Measurements from ENCODE around the gene KRTAP2-3. TPM values are rescaled to one million over a fixed set of nuclear protein-coding genes. Genes with fewer than 3 reads are reported as not detected.

Gene KRTAP2-3
- total RNA-seq, 3 donors from 2014 or later: not detected

DNA sequence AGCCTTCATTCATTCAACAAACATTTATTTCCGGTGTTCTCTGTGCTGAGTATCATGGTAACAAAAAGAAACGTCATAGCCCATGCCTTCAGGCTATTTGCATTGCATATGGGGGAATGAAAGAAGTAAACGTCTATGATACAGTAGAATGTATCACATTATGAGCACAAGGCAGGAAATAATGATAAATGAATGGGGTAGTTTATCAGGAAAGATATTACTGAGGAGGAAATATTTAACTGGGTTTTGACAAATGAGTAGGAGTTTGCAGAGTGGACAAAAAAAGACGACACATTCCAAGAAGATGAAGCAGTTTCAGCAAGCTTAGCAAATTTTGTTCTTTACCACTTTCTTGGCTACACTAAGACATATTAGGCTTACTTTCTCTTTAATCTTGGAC, 22.7 kb upstream of the KRTAP2-3 start:
- Histone ChIP-seq H3K4me3 (no peak overlapping the region), H3K27me3 (no peaks in the 10 kb centered on the region), H3K36me3 (no peaks in the 10 kb centered on the region), H3K27ac (no peak overlapping the region), H3K9me3 (no peaks in the 10 kb centered on the region), H3K4me1 (no peaks in the 10 kb centered on the region)
- intact Hi-C loops (cut with DNase I; ENCODE audit: low total_unique reads): no loop called here
- no peak for DNase-seq (ENCODE audit: low spot score in 2 of 2)
- no peak for TF ChIP-seq POLR2AphosphoS5 (IDR thresholded peaks at IDR 0.05)
- TF ChIP-seq POLR2A (IDR thresholded peaks at IDR 0.05): no peak
- TF ChIP-seq, protein P1, sequence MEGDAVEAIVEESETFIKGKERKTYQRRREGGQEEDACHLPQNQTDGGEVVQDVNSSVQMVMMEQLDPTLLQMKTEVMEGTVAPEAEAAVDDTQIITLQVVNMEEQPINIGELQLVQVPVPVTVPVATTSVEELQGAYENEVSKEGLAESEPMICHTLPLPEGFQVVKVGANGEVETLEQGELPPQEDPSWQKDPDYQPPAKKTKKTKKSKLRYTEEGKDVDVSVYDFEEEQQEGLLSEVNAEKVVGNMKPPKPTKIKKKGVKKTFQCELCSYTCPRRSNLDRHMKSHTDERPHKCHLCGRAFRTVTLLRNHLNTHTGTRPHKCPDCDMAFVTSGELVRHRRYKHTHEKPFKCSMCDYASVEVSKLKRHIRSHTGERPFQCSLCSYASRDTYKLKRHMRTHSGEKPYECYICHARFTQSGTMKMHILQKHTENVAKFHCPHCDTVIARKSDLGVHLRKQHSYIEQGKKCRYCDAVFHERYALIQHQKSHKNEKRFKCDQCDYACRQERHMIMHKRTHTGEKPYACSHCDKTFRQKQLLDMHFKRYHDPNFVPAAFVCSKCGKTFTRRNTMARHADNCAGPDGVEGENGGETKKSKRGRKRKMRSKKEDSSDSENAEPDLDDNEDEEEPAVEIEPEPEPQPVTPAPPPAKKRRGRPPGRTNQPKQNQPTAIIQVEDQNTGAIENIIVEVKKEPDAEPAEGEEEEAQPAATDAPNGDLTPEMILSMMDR (IDR thresholded peaks at IDR 0.05): no peak

DNA sequence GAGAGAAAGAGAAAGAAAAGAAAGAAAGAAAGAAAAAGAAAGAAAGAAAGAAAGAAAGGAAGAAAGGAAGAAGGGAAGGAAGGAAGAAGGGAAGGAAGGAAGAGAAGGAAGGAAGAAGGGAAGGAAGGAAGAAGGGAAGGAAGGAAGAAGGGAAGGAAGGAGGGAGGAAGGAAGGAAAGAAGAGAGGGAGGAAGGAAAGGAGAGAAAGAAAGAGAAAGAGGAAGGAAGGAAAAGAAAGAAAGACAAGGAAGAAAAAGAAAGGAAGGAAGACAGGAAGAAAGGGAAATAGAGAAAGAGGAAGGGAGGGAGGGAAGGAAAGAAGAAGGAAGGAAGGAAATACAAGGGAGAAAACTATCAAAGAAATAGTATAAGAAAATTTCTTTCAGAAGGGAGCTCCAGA, 16.9 kb upstream of the KRTAP2-3 start:
- H3K9me3 ChIP-seq: no peaks in the 10 kb centered on the region
- no peak for TF ChIP-seq POLR2A (IDR thresholded peaks at IDR 0.05)
- TF ChIP-seq POLR2AphosphoS5 (IDR thresholded peaks at IDR 0.05): no peak
- H3K4me3 ChIP-seq: no peak overlapping the region
- no peak for DNase-seq (ENCODE audit: low spot score in 2 of 2)
- H3K27ac ChIP-seq: no peak overlapping the region
- no peaks in the 10 kb centered on the region for H3K27me3 ChIP-seq
- intact Hi-C loops (cut with DNase I; ENCODE audit: low total_unique reads): no loop called here
- H3K4me1 ChIP-seq: no peaks in the 10 kb centered on the region
- no peaks in the 10 kb centered on the region for H3K36me3 ChIP-seq

DNA sequence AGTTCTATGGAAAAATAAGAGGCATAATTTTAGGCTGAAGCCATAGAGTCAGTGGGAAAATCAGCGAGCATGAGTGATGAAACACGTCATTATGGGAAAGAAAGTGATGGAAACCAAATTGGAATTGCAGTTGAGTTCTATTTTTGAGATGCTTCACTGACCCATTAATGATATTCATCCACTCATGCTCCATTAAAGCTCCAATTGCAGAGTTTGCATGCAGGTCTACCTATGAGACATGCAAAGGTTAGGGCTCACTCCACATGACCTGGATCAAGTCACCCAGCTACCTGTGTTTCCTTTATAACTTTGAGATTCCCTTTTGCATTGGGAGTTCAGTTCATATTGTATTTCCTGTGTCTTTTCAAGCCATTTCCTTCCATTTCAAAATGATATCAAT, 13.8 kb upstream of the KRTAP2-3 start:
- intact Hi-C loops (cut with DNase I; ENCODE audit: low total_unique reads): no loop called here
- TF ChIP-seq, protein P1 (IDR thresholded peaks at IDR 0.05): no peak
- TF ChIP-seq POLR2A (IDR thresholded peaks at IDR 0.05) (no peak), POLR2AphosphoS5 (IDR thresholded peaks at IDR 0.05) (no peak)
- Histone ChIP-seq H3K4me3 (no peak overlapping the region), H3K36me3 (no peaks in the 10 kb centered on the region), H3K27me3 (no peaks in the 10 kb centered on the region), H3K9me3 (no peaks in the 10 kb centered on the region), H3K4me1 (no peaks in the 10 kb centered on the region), H3K27ac (no peak overlapping the region)
- no peak for DNase-seq (ENCODE audit: low spot score in 2 of 2)

DNA sequence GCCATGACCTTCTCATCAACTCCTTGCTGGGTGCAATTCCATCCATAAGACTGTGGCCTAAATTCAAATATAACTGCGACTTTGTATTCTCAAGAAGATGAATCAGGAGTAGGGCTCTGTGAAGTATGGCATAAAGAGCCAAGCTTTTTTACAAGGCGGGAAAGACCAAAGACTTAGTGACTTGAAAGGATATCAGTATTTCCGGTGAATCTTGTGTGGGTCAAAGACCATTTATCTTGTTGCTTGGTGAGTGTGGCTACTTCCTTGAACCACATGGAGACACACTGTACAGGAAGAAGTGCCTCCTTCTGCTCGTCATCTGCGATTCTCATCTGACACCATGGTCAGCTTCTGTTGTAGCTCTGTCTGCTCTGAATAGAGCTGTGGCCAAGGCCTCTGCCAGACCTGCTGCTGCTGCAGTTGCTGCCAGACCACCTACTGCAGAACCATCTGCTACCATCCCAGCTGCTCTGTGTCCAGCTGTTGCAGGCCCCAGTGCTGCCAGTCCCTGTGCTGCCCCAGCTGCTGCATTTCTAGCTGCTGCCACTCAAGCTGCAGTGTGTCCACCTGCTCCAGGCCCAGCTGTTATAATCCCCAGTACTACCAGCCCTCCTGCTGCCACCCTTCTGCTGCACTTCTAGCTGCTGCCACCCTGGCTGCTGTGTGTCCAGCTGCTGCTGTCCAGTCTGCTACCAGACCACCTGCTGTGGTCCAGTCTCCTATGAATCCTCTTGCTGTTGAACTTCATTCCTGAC, 11.9 kb upstream of the KRTAP2-3 start:
- DNase-seq (ENCODE audit: low spot score in 2 of 2): no peak

DNA sequence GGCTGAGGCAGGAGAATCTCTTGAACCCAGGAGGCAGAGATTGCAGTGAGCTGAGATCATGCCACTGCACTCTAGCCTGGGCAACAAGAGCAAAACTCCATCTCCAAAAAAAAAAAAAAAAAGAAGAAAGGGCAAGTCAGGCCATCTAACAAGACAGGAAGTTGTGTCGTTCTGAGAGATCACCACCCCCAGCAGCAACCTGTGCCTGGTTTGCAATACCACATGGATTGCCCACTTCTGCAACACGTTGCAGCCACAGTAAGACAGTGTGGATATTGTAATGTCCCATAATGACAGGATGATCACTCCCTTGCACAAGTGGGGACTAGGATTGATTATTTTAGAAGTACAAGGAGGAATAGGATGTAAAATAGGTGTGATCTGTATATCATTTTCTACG, 9.1 kb upstream of the KRTAP2-3 start:
- Histone ChIP-seq H3K4me1 (no peaks in the 10 kb centered on the region), H3K4me3 (no peak overlapping the region), H3K9me3 (no peaks in the 10 kb centered on the region), H3K27me3 (no peaks in the 10 kb centered on the region), H3K36me3 (no peaks in the 10 kb centered on the region), H3K27ac (no peak overlapping the region)
- DNase-seq (ENCODE audit: low spot score in 2 of 2): no peak
- TF ChIP-seq, protein P1 (IDR thresholded peaks at IDR 0.05): no peak
- TF ChIP-seq POLR2AphosphoS5 (IDR thresholded peaks at IDR 0.05) (no peak), POLR2A (IDR thresholded peaks at IDR 0.05) (no peak)
- intact Hi-C loops (cut with DNase I; ENCODE audit: low total_unique reads): no loop called here

More for the DNA sequence above, 11.9 kb upstream of the KRTAP2-3 start:
- no peaks in the 10 kb centered on the region for H3K36me3 ChIP-seq
- H3K27me3 ChIP-seq: no peaks in the 10 kb centered on the region
- no peaks in the 10 kb centered on the region for H3K4me1 ChIP-seq
- H3K27ac ChIP-seq: no peak overlapping the region
- TF ChIP-seq, protein P1 (IDR thresholded peaks at IDR 0.05): no peak
- TF ChIP-seq POLR2AphosphoS5 (IDR thresholded peaks at IDR 0.05) (no peak), POLR2A (IDR thresholded peaks at IDR 0.05) (no peak)
- H3K4me3 ChIP-seq: no peak overlapping the region
- no peaks in the 10 kb centered on the region for H3K9me3 ChIP-seq
- intact Hi-C loops (cut with DNase I; ENCODE audit: low total_unique reads): no loop called here
